ENCODE results near the gene SNX8.
"Not testable (repeated sequence)": the region's sequence is repeated elsewhere in the genome, so short reads cannot be mapped to it uniquely, and the experiment has no call there.

Gene SNX8

DNA sequence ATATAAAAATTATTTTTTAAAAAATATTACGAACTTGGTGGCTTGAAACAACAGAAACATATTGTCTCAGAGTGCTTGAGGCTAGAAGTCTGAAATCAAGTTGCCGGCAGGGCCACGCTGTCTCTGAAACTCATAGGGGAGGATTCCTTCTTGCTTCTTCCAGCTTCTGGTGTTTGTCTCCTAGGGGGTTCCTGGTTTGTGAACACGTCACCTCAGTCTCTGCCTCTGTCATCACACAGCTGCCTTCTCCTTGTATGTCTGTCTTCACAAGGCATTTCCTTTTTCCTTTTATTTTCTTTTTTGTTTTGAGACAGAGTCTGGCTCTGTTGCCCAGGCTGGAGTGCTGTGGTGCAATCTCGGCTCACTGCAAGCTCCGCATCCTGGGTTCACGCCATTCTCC, 12.7 kb upstream of the SNX8 start:
- DNase-seq = no peak

DNA sequence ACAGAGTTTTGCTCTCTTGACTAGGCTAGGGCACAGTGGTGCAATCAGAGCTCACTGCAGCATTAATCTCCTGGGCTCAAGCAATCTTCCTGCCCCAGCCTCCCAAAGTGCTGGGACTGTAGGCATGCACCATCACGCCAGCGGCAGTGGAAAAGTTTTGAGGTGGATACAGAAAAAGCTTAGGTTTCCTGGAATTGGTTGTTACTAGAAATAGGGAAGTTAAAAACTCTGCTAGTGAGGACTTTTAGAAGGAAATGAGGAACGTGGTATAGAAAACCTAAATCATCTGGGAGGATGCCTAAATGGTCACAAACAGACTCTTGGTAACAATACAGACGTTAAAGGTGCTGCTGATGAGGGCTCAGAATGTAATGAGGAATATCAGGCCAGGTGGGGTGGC, 10.9 kb upstream of the SNX8 start:
- no peak for DNase-seq

DNA sequence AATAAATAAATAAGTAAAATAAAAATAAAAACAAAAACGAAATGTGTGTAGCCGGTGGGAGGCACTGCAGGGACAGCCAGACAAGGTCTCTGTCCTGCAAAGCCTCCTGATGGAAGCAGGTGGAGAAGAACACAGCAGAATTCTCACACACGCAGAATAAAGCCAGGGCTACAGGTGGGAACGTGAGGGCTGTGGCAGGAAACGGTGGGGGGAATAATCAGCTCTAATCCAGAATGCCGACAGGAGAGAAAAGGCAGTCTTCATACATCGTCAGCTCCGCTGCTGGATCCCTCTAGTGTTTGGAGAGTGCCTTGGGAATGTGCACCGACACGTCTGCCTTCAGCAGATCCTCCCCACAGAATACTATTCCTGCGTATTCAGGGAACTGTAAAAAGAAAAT, 6.8 kb upstream of the SNX8 start:
- DNase-seq = no peak

DNA sequence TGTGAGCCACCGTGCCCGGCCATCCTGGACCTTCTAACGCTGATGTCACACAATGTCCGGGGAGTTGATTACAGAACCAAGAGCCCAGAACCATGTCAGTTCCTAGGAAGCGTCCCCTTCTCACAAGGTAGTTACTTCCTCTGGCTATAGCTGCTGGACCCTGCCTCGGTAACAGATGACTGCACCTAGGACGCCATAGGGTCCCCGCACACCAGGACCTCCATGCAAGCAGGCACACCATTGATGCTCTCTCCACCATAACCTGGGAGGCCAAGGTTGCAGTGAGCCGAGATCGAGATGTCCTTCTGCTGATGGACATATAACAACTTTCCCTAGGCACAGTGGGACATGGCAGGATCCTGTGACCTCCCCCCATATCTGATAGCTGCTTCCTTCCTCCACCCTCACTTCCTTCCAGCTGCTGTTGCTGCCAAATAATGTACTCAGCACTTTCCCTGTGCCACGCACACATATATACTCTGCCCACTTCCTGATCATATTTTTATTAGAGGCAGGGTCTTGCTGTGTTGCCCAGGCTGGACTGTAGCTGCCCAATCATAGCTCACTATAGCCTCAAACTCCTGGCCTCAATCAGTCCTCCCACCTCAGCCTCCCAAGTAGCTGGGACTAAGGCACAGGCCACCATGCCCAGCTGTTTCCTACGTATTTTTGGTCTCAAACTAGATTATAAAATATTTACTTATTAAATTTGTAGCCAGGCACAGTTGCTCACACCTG, 3.5 kb upstream of the SNX8 start:
- DNase-seq = no peak

DNA sequence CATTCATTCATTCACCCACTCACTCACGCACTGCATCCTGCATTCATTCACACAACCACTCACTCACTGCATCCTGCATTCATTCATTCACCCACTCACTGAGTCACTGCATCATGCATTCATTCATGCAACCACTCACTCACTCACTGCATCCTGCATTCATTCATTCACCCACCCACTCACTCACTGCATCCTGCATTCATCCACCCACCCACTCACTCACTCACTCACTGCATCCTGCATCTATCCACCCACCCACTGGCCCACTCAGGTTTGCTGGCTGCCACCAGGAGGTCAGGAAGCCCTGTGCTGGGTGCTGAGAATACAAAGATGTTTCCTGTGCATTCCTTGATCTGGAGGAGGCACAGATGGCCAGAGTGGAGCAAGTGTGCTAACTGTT, 2.3 kb upstream of the SNX8 start:
- DNase-seq = no peak

DNA sequence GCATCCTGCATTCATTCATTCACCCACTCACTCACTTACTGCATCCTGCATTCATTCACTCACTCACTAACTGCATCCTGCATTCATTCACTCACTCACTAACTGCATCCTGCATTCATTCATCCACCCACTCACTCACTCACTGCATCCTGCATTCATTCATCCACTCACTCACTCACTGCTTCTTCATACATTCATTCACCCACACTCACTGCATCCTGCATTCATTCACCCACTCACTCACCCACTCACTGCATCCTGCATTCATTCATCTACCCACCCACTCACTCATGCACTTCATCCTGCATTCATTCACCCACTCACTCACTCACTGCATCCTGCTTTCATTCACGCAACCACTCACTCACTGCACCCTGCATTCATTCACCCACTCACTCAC, 1.5 kb upstream of the SNX8 start:
- no peak for DNase-seq

DNA sequence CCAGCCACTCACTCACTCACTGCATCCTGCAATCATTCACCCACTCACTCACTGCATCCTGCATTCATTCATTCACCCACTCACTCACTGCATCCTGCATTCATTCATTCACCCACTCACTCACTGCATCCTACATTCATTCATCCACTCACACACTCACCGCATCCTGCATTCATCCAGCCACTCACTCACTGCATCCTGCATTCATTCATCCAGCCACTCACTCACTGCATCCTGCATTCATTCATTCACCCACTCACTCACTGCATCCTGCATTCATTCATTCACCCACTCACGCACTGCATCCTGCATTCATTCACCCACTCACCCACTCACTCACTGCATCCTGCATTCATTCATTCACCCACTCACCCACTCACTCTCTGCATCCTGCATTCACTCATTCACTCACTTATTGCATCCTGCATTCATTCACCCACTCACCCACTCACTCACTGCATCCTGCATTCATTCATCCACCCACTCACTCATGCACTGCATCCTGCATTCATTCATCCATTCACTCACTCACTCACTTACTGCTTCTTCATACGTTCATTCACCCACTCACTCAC, 802 bp upstream of the SNX8 start:
- not testable (repeated sequence) for DNase-seq

DNA sequence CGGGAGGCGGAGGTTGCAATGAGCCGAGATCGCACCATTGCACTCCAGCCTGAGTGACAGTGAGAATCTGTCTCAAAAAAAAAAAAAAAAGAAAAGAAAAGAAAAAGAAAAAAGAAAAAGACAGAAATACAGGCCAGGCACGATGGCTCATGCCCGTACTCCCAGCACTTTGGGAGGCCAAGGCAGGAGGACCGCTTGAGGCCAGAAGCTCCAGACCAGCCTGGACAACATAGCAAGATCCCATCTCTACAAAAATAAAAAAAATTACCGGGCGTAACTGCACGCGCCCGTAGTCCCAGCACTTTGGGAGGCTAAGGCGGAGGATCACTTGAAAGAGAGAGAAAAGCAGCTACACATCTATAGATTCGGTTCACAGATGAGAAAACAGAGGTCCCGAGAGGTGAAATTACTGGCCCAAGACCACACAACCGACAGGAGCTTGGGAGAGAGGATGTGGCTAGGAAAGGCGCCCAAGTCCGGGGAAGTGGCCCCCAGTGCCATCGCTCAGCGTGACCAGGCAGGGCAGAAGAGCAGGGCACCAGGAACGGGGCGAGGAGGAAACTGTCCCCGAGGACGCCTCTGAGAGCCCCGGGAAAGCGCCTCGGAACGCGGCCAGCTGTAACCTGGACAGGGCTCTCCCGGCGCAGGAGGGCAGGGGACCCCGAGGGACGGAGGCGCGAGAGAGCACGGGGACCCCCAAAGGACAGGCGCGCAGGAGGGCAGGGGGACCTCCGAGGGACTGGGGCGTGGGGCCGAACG, 612 bp downstream of the SNX8 start:
- DNase-seq = no peak

DNA sequence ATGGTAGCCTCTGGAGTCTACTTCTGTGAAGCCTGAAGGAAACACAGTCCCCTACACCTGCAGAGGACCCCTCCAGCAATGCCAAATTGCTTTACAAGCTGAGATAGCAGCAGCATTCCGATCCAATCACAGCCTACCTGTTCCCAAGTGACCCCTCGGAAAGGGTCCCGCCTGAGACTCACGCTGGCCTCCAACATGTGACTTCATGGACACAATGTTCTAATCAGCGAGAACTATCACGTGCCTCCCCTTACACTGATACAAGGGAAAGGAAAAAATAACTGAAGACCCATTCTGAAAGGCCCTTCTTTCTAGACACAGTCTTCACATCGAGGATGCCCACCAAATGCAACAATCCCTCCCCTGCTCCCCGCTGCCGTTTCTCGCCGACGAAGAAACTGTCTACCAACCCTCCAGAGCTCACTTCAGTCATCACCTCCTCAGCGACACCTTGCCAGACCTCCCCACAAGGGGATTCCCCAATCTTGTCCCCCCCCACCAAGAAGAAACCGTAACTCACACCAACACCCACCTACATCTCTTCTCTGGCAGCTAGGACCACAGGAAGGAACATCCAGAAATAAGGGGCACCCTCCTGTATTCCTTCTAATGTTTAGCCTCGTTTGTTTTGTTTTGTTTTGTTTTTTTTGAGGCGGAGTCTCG, 1.8 kb downstream of the SNX8 start:
- DNase-seq = no peak

DNA sequence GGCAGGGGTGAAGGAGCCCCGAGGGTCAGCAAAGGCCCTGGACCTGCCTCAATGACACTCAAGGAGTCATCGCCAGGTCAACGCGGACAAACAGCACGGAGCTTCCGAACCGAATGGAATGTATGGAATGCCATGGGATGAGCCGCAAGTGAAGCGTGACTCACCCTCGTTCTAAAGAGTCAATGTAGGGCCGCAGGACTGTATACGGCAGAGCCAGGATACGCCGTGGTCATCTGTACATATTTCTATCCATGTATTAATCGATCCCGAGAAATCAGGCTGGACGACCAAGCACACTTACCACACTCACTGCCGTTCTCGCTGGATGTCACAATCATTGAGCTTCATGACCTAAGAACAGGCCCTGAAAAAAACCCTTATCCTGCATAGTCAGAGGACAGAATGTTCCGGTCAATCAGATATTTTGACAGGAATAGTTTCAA, 4.3 kb downstream of the SNX8 start:
- DNase-seq = no peak

DNA sequence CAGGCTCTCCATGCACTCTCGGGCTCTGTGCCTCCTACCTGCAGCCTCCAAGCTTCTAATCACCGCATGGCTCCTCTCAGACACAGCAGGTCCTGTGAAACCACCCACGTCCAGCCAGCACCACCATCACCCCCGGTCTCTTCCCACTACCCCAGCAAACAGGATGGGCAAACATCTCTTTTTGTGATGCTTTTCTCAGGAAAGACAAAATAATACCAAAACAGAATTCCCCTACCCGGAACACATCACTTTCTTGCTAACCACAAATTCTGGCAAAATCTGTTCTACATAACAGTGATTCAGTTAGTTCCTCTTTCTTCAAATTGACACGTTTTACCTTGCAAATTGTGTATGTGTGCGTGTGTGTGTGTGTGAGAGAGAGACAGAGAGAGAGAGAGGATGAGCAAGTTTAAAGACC, 6.5 kb downstream of the SNX8 start:
- no peak for DNase-seq

DNA sequence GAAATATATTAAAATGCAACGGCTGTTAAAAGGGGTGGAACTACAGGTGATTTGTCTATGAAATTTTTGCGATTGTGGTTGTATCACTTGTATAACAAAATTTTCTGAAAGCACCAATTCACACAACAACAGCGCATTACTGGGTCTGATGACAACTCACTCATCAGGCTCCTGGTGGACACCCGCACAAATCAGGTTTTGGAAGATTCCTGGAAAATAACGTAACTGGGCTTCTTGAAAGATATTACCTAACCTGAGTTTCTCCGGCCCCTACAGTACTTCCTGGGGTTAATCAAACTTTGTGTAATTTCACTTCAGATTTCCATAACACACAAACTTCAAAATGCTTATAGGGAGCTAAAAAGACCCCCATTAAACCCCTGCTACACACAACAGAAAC, 7.6 kb downstream of the SNX8 start:
- no peak for DNase-seq

DNA sequence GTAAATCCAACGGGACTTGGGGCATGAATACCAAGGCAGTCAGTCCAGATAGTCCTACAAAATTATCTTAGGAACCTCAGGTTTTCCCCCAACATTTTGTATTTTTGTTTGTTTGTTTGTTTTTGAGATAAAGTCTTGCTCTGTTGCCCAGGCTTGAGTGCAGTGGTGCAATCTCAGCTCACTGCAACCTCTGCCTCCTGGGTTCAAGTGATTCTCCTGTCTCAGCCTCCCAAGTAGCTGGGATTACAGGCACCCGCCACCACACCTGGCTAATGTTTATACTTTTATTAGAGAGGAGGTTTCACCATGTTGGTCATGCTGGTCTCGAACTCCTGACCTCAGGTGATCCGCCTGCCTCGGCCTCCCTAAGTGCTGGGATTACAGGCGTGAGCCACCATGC, 9.0 kb downstream of the SNX8 start:
- not testable (repeated sequence) for DNase-seq

DNA sequence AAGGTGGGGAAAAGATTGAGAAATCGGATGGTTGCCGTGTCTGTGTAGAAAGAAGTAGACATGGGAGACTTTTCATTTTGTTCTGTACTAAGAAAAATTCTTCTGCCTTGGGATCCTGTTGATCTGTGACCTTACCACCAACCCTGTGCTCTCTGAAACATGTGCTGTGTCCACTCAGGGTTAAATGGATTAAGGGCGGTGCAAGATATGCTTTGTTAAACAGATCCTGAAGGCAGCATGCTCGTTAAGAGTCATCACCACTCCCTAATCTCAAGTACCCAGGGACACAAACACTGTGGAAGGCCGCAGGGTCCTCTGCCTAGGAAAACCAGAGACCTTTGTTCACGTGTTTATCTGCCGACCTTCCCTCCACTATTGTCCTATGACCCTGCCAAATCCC, 10.7 kb downstream of the SNX8 start:
- not testable (repeated sequence) for DNase-seq

DNA sequence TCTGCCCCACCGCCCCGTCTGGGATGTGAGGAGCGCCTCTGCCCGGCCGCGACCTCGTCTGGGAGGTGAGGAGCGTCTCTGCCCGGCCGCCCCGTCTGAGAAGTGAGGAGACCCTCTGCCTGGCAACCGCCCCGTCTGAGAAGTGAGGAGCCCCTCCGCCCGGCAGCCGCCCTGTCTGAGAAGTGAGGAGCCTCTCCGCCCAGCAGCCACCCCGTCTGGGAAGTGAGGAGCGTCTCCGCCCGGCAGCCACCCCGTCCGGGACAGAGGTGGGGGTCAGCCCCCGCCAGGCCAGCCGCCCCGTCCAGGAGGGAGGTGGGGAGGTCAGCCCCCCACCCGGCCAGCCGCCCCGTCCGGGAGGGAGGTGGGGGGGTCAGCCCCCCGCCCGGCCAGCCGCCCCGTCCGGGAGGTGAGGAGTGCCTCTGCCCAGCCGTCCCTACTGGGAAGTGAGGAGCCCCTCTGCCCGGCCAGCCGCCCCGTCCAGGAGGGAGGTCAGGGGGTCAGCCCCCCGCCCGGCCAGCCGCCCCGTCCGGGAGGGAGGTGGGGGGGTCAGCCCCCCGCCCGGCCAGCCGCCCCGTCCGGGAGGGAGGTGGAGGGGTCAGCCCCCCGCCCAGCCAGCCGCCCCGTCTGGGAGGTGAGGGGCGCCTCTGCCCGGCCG, 11.4 kb downstream of the SNX8 start:
- not testable (repeated sequence) for DNase-seq

DNA sequence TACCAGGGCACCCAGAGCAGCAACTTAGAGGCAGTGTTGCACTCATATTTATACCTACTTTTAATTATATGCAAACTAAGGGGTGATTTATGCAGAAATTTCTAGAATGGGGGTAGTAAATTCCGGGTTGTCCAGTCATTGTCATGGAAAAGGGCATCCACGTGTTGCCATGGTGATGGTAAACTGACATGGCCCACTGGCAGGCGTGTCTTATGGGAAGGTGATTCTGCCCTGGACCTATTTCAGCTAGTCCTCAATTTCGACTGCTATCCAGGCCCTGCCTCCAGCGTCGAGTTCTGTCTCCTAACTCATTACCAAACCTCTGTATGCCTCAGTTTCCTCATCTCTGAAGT, 12.8 kb downstream of the SNX8 start:
- no peak for DNase-seq

DNA sequence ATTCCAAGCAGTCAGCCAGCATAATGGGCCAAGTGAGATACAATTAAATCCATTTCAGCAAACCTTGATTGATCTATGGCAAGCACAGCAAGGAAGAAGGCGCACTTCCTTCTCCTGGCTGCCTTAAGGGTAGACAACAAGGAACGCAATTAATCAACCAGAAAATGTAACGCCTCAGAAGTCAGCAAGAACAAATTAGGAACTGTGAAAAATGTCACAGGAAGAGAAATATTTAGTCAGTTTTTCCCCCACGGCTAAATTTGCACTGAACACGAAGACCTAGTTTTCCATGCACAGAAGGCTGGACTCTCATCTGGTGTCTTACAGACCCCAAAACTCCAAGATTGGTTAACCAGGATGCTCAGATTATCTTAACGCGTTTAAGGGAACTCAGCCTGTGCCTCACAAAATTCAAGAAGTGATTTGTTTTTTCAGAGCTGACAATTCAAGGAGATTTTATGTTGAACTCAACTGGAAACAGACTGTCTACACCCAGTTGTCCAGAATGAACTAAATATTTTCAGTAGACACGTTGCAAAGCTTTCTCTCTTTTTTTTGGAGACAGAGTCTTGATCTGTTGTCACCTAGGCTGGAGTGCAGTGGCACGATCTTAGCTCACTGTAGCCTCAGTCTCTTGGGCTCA, 14.2 kb downstream of the SNX8 start:
- DNase-seq = no peak

DNA sequence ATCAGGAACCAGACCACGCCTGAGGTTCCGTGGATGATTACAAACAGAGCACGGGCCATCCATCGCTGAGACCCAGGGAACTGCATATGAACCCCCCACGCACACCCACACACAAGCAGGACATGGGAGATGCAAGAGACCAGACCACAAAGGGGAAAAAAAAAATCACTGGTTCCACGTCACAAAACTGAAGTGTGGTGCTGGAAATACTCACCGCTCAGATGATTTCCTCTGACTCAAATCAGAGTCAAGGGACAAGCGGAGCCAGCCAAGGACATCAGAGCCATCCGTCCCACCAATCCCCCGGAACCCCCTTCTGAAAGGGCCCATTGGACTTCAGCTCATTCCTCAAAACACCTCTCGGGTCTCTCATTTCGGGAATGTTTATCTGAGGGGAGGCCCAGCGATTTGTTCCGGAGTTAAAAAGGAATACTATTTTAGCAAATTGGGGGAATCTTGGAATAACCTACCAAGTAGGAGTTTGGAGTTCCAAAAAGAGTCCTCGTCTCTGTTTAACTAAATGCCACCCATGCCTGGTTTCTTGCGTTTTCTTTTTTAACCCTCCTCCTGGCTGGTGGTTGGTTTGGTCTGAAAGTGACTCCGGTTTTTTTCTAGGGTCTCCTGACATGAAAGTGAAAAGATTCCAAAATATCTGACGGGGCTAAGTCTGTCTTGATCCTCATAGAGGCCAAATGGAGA, 15.0 kb downstream of the SNX8 start:
- no peak for DNase-seq

DNA sequence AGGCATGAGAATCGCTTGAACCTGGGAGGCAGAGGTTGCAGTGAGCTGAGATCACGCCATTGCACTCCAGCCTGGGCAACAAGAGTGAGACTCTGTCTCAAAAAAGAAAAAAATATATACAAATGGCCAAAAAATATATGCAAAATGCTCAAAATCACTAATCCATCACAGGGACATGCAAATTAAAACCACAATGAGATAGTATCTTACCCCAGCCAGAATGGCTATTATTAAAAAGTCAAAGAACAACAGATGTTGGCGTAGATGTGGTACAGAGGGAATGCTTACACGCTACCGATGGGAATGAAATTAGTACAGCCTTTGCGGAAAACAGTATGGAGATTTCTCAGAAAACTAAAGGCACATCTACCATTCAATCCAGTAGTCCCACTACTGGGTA, 17.4 kb downstream of the SNX8 start:
- no peak for DNase-seq

DNA sequence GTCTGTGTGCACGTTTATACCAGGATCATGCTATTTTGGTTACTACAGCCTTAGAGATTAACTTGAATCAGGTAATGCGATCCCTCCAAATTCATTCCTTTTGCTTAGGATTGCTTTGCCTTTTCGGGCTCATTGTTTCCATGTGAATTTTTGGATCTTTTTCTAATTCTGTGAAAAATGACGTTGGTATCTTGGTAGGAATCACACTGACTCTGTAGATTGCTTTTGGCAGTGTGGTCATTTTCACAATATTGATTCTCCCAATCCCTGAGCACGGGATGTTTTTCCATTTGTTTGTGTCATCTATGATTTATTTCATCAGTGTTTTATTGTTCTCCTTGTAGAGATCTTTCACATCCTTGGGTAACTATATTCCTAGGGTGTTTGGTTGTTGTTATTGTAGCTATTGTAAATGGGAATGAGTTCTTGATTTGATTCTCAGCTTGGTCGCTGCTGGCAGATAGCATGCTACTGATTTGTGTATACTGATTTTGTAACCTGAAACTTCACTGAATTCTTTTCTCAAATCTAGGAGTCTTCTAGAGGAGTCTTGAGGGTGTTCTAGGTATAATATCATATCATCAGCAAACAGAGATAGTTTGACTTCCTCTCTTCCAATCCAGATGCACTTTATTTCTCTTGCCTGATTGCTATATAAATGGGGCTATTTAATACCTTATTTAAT, 18.2 kb downstream of the SNX8 start:
- no peak for DNase-seq

DNA sequence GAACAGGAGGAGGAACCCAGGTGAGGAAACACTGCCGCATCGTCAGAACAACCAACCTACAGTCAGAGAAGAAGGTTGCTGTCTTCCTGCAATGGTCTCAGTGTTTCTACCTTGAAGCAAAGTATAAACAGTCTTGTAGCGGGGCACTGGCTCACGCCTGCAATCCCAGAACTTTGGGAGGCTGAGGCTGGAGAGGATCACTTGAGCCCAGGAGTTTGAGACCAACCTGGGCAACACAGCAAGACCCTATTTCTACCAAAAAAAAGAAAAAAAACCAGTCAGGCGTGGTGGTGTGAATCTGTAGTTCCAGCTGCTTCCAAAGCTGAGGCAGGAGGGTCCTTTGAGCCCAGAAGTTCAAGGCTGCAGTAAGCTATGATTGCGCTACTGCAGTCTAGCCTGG, 23.4 kb downstream of the SNX8 start:
- no peak for DNase-seq

Data from activated CD8-positive, alpha-beta memory T cell treated with anti-CD3 and anti-CD28 coated beads for 24 hours (primary cell).